Measurements from ENCODE around the gene UBE2J2. TPM values are rescaled to one million over a fixed set of nuclear protein-coding genes. Genes with fewer than 3 reads are reported as not detected.
"Not testable (repeated sequence)": the region's sequence is repeated elsewhere in the genome, so short reads cannot be mapped to it uniquely, and the experiment has no call there.

Gene UBE2J2
- polyA plus RNA-seq, 4 donors, result 47.7 to 57.5 (median 52.6) TPM

GRCh38 chr1:1259540-1259939, 14.1 kb downstream of the UBE2J2 start:
- no peak for DNase-seq (ENCODE audit: low read depth in 4 of 4, low spot score in 3 of 4)

GRCh38 chr1:1259119-1259488, 14.6 kb downstream of the UBE2J2 start:
- DNase-seq (ENCODE audit: low read depth in 4 of 4, low spot score in 3 of 4), result no peak

- no peak for DNase-seq (ENCODE audit: low read depth in 4 of 4, low spot score in 3 of 4)
Observed at GRCh38 chr1:1256956-1257871, 16.4 kb downstream of the UBE2J2 start.

GRCh38 chr1:1255611-1256010, 18.0 kb downstream of the UBE2J2 start:
- DNase-seq (ENCODE audit: low read depth in 4 of 4, low spot score in 3 of 4), result no peak

GRCh38 chr1:1255078-1255477, 18.6 kb downstream of the UBE2J2 start:
- DNase-seq (ENCODE audit: low read depth in 4 of 4, low spot score in 3 of 4), result no peak

- DNase-seq (ENCODE audit: low read depth in 4 of 4, low spot score in 3 of 4), result no peak
Observed at GRCh38 chr1:1254667-1254998, 19.0 kb downstream of the UBE2J2 start.

- no peak for DNase-seq (ENCODE audit: low read depth in 4 of 4, low spot score in 3 of 4)
Observed at GRCh38 chr1:1253972-1254666, 19.5 kb downstream of the UBE2J2 start.

GRCh38 chr1:1253314-1253713, 20.3 kb downstream of the UBE2J2 start:
- no peak for DNase-seq (ENCODE audit: low read depth in 4 of 4, low spot score in 3 of 4)

- DNase-seq (ENCODE audit: low read depth in 4 of 4, low spot score in 3 of 4), result no peak
Observed at GRCh38 chr1:1250786-1251284, 22.8 kb downstream of the UBE2J2 start.

GRCh38 chr1:1248009-1248913, 25.4 kb downstream of the UBE2J2 start:
- not testable (repeated sequence) for DNase-seq (ENCODE audit: low read depth in 4 of 4, low spot score in 3 of 4)

GRCh38 chr1:1247341-1247913, 26.2 kb downstream of the UBE2J2 start:
- DNase-seq (ENCODE audit: low read depth in 4 of 4, low spot score in 3 of 4), result no peak

- no peak for DNase-seq (ENCODE audit: low read depth in 4 of 4, low spot score in 3 of 4)
Observed at GRCh38 chr1:1246577-1247340, 26.9 kb downstream of the UBE2J2 start, which contains the start of gene C1QTNF12. TSS of gene C1QTNF12 (minus strand) at chr1:1246722. CDS start at chr1:1246690, 32 bp downstream.

- DNase-seq (ENCODE audit: low read depth in 4 of 4, low spot score in 3 of 4), result no peak
Observed at GRCh38 chr1:1245817-1246576, 27.7 kb downstream of the UBE2J2 start.

GRCh38 chr1:1245178-1245816, 28.4 kb downstream of the UBE2J2 start:
- no peak for DNase-seq (ENCODE audit: low read depth in 4 of 4, low spot score in 3 of 4)

GRCh38 chr1:1244192-1244811, 29.4 kb downstream of the UBE2J2 start:
- DNase-seq (ENCODE audit: low read depth in 4 of 4, low spot score in 3 of 4), result no peak

GRCh38 chr1:1243807-1244191, 29.9 kb downstream of the UBE2J2 start:
- no peak for DNase-seq (ENCODE audit: low read depth in 4 of 4, low spot score in 3 of 4)

- DNase-seq (ENCODE audit: low read depth in 4 of 4, low spot score in 3 of 4), result no peak
Observed at GRCh38 chr1:1243266-1243660, 30.4 kb downstream of the UBE2J2 start.

Measured in right renal pelvis (tissue), 4 donors.